Mucosa of stomach (tissue), 1 donor: Measurements from ENCODE around the gene CAMK2D.

Experiments used
- H3K27me3 ChIP-seq: one replicate; pipeline ENCODE4 v1.7.0; 2013; ENCODE audit warnings: mild to moderate bottlenecking, low read length; ENCODE audit not compliant: control insufficient read depth, insufficient read depth
- H3K36me3 ChIP-seq: one replicate; pipeline ENCODE4 v1.7.0; 2013; ENCODE audit warnings: low read length; ENCODE audit not compliant: control insufficient read depth, insufficient read depth
- H3K4me1 ChIP-seq: one replicate; pipeline ENCODE4 v1.7.0; 2013; ENCODE audit warnings: mild to moderate bottlenecking, low read length; ENCODE audit not compliant: control insufficient read depth, insufficient read depth
- H3K4me3 ChIP-seq: one replicate; pipeline ENCODE4 v1.7.0; 2013; ENCODE audit warnings: low read length
- H3K9ac ChIP-seq: one replicate; pipeline ENCODE4 v1.7.0; 2013; ENCODE audit warnings: mild to moderate bottlenecking, low read length, moderate library complexity
- H3K9me3 ChIP-seq: one replicate; pipeline ENCODE4 v1.7.0; 2013; ENCODE audit warnings: mild to moderate bottlenecking, low read length, moderate library complexity; ENCODE audit not compliant: control insufficient read depth
- donor health status: Pancreatic carcinoma.

CAMK2D gene

DNA sequence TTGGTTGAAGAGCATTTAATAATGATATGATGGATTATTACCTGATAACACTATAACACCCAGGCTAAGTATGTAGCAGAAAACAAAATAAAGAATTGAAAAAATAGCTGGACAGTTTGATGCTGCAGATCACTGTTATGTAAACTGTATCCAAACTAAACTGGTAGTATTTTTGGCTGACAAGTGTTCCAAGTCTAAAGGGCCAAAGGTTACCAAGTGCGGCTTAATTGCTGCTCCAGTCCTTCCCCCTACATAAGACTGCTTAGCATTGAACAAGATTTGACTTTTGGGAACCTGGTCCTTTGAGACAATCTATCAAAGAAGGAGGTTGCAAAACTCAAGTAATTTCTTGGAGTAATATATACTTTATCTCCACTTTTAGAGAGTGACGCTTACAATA, 249.6 kb downstream of the CAMK2D start:
- Histone ChIP-seq H3K4me1 (no peaks in the 10 kb centered on the region), H3K36me3 (no peaks in the 10 kb centered on the region), H3K4me3 (no peak overlapping the region), H3K27me3 (no peaks in the 10 kb centered on the region), H3K9ac (no peak overlapping the region), H3K9me3 (no peaks in the 10 kb centered on the region)

DNA sequence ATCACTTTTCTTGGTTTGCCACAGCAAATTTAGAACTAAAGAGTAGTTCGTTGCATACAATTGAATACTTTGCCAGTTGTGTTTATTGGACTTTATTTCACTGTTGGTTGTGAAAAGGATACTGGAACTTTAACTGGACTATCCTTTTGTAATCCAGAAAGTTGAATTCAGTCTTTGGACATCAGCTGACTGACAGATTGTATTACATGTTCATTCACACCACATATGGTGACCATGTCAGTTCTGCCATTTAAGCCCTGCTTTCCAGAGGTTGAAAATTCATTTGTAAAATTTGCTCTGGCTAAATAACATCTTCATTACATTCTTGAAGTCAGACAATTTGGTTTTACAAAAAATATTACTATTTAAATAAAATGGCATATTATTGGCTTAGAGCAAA, 251.7 kb downstream of the CAMK2D start:
- Histone ChIP-seq H3K9ac (no peak overlapping the region), H3K9me3 (no peaks in the 10 kb centered on the region), H3K27me3 (no peaks in the 10 kb centered on the region), H3K36me3 (no peaks in the 10 kb centered on the region), H3K4me3 (no peak overlapping the region), H3K4me1 (no peaks in the 10 kb centered on the region)

DNA sequence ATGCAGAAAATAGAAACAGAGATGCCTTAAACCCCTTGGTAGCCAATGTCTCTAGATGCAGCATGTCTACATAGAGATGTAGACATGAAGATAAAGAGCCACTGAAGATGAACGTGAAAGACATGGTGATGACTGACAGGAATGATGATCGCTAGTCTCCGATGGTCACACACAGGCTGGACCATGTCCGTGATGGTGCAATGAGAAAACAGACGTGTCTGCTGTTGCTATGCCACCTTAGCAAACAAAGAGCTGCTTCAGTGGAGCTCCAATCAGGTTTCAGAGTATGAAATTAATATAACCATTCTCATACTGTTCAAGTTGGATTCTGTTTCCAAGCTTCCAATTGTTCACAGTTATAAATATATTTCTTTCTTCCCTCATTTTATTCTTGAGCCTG, 256.5 kb downstream of the CAMK2D start:
- H3K27me3 ChIP-seq: no peaks in the 10 kb centered on the region
- H3K9ac ChIP-seq: no peak overlapping the region
- no peak overlapping the region for H3K4me3 ChIP-seq
- no peaks in the 10 kb centered on the region for H3K9me3 ChIP-seq
- no peaks in the 10 kb centered on the region for H3K4me1 ChIP-seq
- no peaks in the 10 kb centered on the region for H3K36me3 ChIP-seq

DNA sequence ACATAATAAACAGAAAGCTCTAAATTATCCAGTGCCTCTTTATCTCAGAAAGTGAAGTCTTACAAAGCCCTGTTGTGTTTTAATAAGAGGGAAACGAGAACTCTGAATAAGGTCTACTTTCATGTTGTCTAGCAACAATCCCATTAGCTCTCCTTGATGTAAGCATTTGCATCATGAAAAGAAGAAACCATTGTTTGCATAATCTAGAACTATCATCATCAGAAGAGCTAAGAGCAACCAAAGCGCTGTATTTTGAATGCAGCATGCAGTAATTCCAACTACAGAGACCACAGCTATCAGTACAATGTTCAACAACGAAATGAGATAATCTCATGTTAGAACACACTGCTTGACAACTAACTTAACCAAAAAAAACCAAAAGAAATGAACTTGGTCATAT, 257.1 kb downstream of the CAMK2D start:
- Histone ChIP-seq H3K27me3 (no peaks in the 10 kb centered on the region), H3K9ac (no peak overlapping the region), H3K9me3 (no peaks in the 10 kb centered on the region), H3K36me3 (no peaks in the 10 kb centered on the region), H3K4me1 (no peaks in the 10 kb centered on the region), H3K4me3 (no peak overlapping the region)

DNA sequence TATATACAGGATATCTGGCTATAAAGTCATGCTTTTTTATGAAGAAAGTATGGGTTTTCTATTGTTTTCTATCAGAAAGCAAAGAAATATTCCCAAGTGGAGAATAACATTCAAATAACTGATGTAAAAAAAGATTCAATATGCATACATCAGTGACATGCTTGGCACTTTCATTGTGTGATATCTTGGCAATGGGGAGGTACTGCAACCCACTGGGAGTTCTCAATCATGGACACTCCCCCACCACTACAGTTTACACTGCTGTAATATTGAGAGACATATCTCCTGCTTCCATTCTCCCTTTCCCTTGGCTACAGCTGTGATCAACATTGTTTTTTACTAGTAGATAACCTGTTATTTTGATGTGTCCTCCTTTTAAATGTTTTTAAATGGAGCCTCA, 257.8 kb downstream of the CAMK2D start:
- H3K4me3 ChIP-seq: no peak overlapping the region
- H3K4me1 ChIP-seq: no peaks in the 10 kb centered on the region
- H3K36me3 ChIP-seq: no peaks in the 10 kb centered on the region
- no peaks in the 10 kb centered on the region for H3K27me3 ChIP-seq
- no peak overlapping the region for H3K9ac ChIP-seq
- H3K9me3 ChIP-seq: no peaks in the 10 kb centered on the region

DNA sequence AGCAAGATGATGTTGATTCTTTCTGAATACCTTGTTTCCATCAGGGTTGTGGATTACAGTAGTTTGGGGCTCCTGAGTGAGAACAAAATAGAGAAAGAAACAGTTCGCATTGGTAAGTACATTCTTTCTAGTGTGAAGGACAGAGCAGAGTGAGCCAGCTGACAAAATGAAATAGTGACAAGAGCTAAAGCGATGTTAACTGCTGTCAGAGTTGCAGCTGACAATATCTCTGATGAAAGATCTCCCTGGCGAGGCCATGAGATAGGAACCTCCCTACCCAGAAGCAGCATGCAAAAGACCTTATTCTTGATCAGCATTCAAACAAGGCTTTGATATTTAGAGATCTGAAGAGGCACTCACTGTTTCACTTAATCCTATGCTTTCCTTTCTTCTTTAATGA, 258.6 kb downstream of the CAMK2D start:
- no peaks in the 10 kb centered on the region for H3K27me3 ChIP-seq
- H3K4me1 ChIP-seq: no peaks in the 10 kb centered on the region
- no peak overlapping the region for H3K9ac ChIP-seq
- no peaks in the 10 kb centered on the region for H3K9me3 ChIP-seq
- no peak overlapping the region for H3K4me3 ChIP-seq
- H3K36me3 ChIP-seq: no peaks in the 10 kb centered on the region

DNA sequence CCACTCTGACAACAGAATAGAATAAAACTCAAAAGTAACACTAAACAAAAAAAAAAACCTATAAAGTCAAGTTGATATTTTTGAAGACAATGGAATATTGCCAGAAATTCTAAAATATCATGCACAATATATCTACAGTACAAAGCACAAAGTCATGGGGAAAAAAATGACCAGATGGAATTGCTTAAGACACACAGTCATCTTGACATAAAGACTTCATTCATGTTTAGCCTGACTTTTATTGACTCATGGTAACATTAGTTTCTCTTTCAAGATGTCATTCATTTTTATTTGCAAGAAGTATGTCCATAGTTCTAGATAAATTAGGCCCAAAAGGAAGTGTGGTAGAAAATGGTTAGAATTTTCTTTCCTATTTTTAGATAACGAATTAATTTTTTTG, 259.1 kb downstream of the CAMK2D start:
- H3K27me3 ChIP-seq: no peaks in the 10 kb centered on the region
- H3K9me3 ChIP-seq: no peaks in the 10 kb centered on the region
- H3K4me3 ChIP-seq: no peak overlapping the region
- H3K36me3 ChIP-seq: peaks cover 2% of the 10 kb centered on the region
- no peak overlapping the region for H3K9ac ChIP-seq
- H3K4me1 ChIP-seq: no peaks in the 10 kb centered on the region

DNA sequence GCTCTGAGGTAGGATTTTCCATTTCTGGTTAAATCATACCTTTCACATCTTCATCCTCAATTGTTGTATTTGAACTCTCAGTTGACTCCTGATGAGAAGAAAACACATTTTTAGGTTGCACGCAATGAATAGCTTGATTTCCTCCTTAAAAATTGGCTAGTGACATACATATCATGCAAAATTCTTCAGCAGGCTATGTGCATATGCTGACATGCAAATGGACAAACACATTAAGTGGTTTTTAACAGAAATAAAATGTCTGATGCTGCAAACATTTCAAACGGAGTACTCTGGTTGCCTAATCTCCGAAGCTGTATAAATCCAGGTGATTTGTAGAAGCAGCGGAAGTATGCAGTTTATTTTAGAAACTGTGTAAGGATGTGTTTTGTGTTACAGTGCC, 261.1 kb downstream of the CAMK2D start:
- no peak overlapping the region for H3K9ac ChIP-seq
- no peaks in the 10 kb centered on the region for H3K27me3 ChIP-seq
- H3K36me3 ChIP-seq: peaks cover 8% of the 10 kb centered on the region
- H3K4me1 ChIP-seq: no peaks in the 10 kb centered on the region
- H3K9me3 ChIP-seq: no peaks in the 10 kb centered on the region
- no peak overlapping the region for H3K4me3 ChIP-seq

DNA sequence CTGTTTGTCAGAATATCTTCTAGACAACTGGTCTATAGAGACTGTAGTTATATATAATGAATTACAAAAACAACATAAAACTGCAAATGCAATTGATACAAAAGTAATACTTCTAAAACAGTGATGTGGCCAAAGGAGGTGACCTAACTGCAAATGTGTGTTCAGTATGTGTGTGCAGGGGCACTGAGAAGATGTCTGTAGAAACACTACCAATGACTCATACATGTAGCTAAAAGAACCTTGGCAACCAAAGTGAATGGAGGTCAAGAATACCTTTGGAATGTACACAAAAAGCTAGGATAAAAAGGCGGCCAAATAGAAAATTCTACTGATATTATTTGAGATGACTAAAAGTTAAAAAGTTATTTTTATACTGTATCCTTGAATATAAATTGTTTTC, 261.8 kb downstream of the CAMK2D start:
- H3K9me3 ChIP-seq: no peaks in the 10 kb centered on the region
- no peaks in the 10 kb centered on the region for H3K27me3 ChIP-seq
- peaks cover 10% of the 10 kb centered on the region for H3K36me3 ChIP-seq
- no peak overlapping the region for H3K4me3 ChIP-seq
- H3K4me1 ChIP-seq: no peaks in the 10 kb centered on the region
- no peak overlapping the region for H3K9ac ChIP-seq

DNA sequence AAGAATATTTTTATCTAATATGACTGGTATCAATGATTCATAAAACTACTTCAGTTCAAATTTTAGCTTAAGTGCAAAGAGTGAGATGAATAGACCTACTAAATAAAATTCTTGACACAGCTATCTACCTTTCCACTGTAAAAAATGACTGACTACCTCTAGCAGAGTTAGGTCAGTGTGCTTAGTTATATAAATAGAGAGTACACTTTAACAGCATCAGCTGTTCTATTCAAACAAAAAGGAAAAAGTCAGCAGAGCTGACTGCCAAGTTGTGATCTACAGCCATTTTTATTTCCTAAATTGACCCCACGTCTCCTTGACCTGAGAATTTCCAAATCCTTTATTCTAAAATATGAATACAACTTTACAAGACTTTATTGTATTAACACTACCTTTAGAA, 262.4 kb downstream of the CAMK2D start:
- no peaks in the 10 kb centered on the region for H3K4me1 ChIP-seq
- no peak overlapping the region for H3K4me3 ChIP-seq
- H3K27me3 ChIP-seq: no peaks in the 10 kb centered on the region
- peaks cover 10% of the 10 kb centered on the region for H3K36me3 ChIP-seq
- H3K9ac ChIP-seq: no peak overlapping the region
- no peaks in the 10 kb centered on the region for H3K9me3 ChIP-seq

DNA sequence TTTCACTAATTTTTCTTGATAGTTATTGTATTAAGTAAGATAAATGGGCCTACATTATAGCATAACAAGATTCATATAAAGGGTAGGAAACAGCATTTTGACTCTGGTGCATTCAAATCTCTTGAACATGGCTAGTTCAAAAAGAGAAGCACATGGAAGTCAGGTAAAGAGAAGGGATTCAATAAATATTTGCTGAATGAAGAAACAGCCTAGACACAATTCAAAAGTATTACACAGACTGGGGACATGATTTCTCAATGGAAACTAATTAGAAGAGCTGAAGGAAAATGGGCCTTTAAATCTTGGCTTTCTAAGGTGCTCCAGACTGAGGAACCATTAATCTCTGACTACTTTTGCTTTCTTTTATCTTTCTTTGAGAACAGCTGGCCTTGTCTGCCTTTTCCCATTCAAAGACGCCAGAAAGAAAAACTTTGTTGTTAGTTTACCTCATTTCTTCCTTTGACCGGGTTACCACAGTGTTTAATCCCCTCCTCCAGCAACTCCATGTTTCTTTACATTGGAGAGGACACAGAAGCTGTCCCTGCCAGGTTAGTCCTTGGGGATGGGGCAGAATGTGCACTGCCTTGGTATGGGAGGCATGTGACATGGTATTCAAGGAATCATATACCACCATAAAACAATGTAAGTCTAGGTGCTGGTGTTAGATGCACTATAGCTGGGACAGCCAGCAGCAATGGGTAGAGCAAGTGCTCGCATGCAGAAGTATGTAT, 264.2 kb downstream of the CAMK2D start:
- Histone ChIP-seq H3K36me3 (peaks cover 10% of the 10 kb centered on the region), H3K4me1 (no peaks in the 10 kb centered on the region), H3K9me3 (no peaks in the 10 kb centered on the region), H3K27me3 (no peaks in the 10 kb centered on the region), H3K9ac (no peak overlapping the region), H3K4me3 (no peak overlapping the region)

DNA sequence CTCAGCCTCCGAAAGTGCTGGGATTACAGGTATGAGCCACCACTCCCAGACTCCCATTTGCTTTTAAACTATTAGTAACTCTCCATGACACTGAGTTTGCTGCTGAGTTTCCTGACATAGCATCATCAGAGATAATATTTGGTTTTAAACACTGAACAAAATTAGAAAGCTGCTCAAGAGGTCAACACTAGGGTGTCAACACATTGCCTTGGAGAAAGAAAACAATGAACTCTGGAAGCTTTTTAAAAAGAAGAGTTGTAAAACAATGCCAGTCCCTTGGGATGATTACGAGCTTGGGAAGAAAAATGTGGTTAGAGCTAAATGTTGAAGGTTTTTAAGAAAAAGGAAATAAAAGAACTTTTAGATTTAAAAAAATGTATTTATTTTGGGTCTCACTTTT, 264.8 kb downstream of the CAMK2D start:
- peaks cover 10% of the 10 kb centered on the region for H3K36me3 ChIP-seq
- H3K9ac ChIP-seq: no peak overlapping the region
- H3K4me1 ChIP-seq: no peaks in the 10 kb centered on the region
- H3K9me3 ChIP-seq: no peaks in the 10 kb centered on the region
- no peaks in the 10 kb centered on the region for H3K27me3 ChIP-seq
- H3K4me3 ChIP-seq: no peak overlapping the region

DNA sequence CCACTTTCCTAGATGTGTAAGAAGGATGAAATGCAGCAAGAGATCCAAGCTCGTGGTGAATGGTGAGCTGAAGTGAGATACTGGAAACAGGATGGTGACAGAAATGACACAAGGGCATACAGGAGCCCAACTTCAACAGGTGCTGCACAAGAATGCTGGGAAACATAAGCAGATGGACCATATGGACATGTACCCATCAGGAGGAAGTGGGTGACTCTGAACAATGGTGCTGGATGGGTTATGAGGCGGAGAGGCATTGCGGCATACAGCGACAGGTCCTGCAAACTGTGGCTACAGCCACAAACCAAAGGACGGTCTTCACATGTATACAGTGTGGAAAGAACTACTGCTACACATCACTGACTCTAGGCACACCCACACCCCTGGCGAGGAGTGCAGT, 265.7 kb downstream of the CAMK2D start:
- no peaks in the 10 kb centered on the region for H3K27me3 ChIP-seq
- peaks cover 10% of the 10 kb centered on the region for H3K36me3 ChIP-seq
- H3K4me1 ChIP-seq: no peaks in the 10 kb centered on the region
- no peaks in the 10 kb centered on the region for H3K9me3 ChIP-seq
- H3K4me3 ChIP-seq: no peak overlapping the region
- no peak overlapping the region for H3K9ac ChIP-seq
